IPS-NIHi7 (cell line): ENCODE results near the gene KIAA1210.
"Not testable (repeated sequence)": the region's sequence is repeated elsewhere in the genome, so short reads cannot be mapped to it uniquely, and the experiment has no call there.

Experiments used
- DNase-seq: peaks from one replicate; pipeline ENCODE4 v3.0.0; 2012; ENCODE audit warnings: mixed read lengths; ENCODE audit errors: extremely low spot score

KIAA1210 gene

DNA sequence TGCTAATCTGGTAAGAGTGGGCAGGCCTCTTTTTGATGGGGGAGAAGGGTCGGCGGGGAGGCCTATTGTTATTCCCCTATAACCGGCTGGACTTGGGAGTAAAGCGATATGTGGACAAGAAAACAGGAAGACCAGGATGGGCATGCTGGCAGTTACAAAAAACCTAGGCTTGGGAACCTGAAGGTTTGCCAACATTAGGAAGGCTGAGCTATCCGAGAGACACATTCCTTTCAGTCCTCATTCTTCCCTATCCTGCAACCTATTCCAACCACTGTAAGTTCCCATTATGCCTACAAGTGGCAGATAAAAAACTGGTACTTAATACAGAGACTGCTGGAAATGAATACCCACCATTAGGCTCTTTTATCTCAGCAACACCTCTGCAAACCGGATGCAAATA, 87.2 kb downstream of the KIAA1210 start:
- no peak for DNase-seq

DNA sequence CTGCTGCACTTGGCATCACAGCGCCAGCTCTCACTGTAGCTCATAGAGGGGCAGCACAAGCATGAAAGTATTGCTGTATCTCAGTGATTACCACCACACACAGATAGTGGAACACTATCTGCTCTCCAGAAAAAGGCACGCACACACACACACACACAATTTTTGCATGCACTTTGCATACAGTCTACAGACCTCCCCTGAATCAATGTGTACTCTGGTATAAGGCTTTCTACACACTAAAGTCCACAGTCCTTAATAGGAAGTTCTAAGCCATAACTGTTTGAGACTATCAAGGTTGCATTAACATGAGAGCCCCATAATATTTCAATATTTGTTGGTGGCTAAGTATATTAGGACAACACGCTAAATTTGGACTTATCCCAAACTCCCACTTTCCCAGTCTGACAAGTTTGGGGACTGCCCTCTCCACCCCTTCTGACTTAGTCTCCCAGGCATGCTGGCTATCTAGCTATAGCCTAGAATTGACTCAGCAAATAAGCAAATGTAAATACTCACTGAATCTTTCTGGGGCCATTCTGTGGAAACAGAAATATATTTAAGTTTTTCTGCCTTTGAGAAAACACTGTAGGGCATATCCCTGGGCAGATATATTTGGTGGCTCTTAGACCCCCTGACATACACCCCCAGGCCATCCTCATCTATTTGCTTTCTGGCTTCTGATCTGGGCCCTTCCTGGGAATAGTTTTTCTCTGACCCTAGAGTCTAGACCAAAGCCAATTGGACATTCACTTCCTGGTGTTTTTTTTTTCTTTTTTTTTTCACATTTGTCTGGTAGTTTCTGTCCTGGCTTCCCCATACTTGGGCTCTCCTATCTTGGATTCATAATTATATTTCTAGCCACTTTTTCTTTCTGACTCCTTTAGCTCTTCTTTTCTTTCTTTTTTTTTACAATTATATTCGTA, 91.2 kb downstream of the KIAA1210 start:
- no peak for DNase-seq

DNA sequence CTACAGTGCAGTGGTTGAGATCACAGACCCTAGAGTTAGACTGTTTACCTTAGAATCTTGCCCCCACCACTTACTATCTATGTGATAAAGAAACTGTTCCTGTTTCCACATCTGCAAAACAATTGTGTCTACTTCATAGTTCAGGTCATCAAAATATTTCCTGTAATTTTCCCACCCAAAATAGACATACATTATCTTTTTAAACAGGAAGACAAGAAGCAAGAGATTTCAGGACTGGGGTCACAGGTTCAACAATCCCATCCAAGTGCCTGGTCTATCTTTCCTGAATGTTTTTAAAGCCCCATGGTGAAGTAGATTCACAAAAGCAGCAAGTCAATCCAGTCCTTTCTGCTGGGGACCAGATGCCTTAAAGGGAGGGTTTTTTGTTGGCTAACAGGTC, 96.6 kb downstream of the KIAA1210 start:
- DNase-seq = no peak

DNA sequence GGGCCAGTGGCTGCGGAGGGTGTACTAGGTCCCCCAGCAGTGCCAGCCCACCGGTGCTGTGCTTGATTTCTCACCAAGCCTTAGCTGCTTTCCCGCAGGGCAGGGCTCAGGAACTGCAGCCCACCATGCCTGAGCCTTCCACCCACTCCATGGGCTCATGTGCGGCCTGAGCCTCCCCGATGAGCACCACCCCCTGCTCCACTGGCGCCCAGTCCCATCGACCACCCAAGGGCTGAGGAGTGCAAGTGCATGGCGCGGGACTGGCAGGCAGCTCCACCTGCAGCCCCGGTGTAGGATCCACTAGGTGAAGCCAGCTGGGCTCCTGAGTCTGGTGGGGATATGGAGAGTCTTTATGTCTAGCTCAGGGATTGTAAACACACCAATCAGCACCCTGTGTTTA, 98.0 kb downstream of the KIAA1210 start:
- not testable (repeated sequence) for DNase-seq

DNA sequence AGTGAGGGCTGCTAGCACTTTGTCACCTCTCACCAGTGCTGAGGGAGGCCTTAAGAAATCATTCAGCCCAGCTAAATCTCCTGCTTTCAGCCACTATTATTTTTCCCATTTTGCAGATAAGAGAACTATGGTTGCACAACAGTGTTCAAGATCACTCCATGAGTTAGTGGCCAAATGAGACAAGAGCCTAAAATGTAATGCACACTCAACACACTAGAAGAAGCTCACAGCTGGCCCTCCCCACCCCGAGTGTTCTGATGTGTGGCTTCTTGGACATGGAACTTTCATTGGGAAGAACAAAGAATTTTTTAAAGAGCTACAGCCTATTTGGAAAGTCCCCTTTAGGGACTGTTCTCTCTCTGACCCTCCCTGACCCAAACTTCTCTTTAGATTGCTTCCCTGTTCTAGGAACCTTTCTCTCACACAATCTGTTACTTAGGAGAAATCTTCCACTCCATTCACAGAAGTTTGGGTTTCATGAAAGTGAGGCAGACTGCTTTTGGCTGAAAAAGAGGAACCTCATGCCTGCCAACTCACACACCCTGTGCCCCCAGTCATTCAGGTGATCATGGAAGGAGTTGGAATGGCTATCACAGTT, 98.8 kb downstream of the KIAA1210 start:
- DNase-seq = no peak
